Measurements from ENCODE around the gene SPATA21.

SPATA21 gene

DNA sequence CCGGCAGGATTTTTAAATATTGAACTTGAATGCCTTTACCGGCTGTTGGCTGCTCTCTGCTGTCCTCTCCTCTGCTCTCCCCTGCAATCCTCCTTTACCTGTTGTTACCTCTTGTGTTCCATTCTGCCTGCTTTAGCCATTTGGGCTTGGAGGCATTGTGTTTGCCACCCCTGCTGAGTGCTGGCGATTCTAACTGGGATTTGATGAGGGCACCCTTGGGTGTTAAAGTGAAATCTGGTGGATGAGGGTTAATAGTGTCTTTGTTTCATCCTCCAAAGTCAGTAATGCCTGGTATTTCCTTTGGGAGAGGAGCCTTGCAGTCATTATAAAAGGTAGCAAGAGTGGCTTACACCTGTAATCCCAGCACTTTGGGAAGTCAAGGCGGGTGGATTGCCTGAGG lies 60.3 kb downstream of the SPATA21 start:
- no peak overlapping the region for H3K4me3 ChIP-seq (ENCODE audit: low read depth, low read length)
- TF ChIP-seq, protein P1, sequence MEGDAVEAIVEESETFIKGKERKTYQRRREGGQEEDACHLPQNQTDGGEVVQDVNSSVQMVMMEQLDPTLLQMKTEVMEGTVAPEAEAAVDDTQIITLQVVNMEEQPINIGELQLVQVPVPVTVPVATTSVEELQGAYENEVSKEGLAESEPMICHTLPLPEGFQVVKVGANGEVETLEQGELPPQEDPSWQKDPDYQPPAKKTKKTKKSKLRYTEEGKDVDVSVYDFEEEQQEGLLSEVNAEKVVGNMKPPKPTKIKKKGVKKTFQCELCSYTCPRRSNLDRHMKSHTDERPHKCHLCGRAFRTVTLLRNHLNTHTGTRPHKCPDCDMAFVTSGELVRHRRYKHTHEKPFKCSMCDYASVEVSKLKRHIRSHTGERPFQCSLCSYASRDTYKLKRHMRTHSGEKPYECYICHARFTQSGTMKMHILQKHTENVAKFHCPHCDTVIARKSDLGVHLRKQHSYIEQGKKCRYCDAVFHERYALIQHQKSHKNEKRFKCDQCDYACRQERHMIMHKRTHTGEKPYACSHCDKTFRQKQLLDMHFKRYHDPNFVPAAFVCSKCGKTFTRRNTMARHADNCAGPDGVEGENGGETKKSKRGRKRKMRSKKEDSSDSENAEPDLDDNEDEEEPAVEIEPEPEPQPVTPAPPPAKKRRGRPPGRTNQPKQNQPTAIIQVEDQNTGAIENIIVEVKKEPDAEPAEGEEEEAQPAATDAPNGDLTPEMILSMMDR (IDR thresholded peaks at IDR 0.05; ENCODE audit: borderline replicate concordance, insufficient read depth, low read depth, low read length), result no peak

DNA sequence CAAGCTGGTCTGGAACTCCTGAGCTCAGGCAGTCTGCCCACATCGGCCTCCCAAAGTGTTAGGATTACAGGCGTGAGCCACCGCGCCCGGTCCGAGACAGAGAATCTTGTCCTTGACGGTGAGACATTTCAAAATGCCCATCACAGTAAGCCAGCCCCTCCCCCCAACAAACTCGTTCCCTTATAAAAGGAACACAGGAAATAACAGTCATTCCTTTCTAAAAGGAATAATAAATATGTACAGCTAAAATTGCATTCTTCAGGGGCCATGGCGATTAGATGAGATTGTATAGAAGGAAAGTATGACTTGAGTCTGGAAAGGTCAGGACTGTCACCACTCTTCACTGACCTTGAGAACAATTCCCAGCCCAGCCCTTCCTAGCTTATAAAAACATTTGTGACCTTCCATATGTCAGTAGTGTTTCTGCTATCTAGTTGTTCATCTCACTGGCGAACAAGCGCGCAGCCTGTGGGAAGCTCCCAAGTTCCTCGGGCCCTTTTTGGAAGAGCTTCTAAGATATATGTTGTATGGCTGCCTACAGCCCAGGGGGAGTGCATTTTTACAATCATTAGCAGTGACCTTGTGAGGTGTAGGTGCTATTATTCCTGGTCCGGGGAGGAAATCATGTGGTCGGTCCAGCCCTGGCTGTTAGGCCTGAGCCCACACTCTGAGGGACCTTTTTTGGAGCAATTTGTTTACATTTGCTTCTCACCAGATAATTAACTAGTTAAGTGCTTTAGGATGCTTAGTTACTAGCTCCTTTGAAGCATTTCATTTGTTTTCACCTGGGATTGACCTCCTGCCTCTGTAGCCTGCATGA lies 61.5 kb downstream of the SPATA21 start:
- H3K4me3 ChIP-seq (ENCODE audit: low read depth, low read length), result no peak overlapping the region
- TF ChIP-seq, protein P1 (IDR thresholded peaks at IDR 0.05; ENCODE audit: borderline replicate concordance, insufficient read depth, low read depth, low read length), result no peak

DNA sequence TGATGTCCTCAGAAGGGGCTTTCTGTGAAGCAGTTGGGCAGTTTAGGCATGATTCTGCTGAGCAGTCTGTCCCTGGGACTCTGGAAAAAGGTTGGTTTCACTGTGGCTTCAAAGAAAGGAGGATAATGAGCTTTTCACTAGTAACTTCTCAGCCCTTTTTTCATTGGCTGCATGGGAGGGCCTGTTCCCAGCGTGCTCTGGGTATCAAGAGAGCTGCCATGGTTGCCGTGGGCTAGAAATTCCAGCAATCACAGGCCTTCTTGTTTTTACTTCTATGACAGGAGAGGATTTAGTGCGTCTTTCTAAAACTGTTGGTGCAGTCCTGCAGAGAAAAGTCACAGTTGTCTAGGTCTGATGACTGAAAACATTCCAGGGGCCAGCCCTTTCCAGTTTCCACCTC lies 63.0 kb downstream of the SPATA21 start:
- H3K4me3 ChIP-seq (ENCODE audit: low read depth, low read length), result no peak overlapping the region
- TF ChIP-seq, protein P1 (IDR thresholded peaks at IDR 0.05; ENCODE audit: borderline replicate concordance, insufficient read depth, low read depth, low read length), result no peak

DNA sequence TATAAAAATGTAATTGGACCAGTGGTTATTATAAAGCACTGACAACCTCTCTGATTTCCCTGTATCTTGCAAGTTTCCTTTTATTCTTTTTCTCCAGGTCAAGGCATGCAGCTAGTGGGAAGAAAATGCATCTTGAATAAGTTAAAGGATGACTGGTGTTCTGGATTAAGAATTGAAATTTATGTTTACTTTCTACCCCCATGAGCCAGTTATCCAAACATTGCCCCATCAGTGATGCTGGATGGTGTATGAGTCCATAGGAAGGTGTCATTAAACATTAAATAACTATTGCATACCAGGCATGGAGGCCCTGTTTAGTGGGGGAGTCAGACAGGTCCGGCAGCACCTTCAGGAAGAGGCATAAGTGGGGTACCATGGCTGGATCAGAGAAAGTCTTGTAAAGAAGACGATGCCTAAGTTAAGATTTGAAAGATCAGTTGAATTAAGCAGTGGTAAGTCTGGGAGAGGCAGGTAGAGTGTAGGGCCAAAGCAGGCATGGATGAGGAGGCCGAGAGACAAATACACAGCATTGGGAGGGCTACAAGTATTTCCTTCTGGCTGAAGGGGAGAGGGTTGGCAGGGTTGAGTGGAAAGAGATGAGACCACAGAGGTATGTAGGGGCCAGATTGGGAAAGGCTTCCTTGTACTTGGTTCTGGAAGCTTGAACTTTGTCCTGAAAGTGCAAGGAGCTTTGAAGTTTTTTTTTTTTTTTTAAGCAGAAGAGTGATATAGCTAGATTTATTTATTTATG lies 64.5 kb downstream of the SPATA21 start:
- H3K4me3 ChIP-seq (ENCODE audit: low read depth, low read length), result no peak overlapping the region
- TF ChIP-seq, protein P1 (IDR thresholded peaks at IDR 0.05; ENCODE audit: borderline replicate concordance, insufficient read depth, low read depth, low read length), result no peak

DNA sequence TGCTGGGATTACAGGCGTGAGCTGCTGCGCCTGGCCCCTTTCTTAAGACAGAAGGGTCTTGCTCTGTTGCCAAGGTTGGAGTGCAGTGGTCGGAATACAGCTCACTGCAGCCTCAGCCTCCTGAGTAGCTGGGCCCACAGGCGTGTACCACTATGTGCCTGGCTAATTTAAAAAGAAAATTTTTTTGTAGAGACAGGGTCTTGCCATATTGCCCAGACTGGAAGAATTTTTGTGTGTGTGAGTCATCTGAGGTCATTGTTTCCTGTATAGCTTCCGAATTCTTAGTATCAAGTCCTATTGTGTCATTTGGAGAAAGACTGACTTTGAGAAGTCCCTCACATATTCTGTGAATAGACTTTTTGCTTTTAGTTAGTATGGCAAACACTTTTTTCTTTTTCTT lies 65.5 kb downstream of the SPATA21 start:
- TF ChIP-seq, protein P1 (IDR thresholded peaks at IDR 0.05; ENCODE audit: borderline replicate concordance, insufficient read depth, low read depth, low read length), result no peak
- H3K4me3 ChIP-seq (ENCODE audit: low read depth, low read length), result no peak overlapping the region

DNA sequence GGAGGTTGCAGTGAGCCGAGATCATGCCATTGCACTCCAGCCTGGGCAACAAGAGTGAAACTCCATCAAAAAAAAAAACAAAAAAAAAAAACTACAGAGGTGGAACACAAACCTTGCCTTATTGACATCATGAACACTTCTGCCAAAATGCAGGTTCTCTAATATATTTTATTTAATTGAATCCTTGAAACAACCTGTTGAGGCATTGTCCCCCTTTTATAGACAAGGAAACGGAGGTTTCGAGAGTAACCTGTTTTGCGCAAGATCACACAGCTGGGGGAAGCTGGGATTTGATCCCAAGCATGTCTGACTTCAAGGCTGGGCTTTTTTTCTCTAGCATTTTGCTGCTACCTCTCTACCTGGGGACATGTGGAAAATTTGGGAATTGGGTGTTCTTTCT lies 67.4 kb downstream of the SPATA21 start:
- no peak overlapping the region for H3K4me3 ChIP-seq (ENCODE audit: low read depth, low read length)
- TF ChIP-seq, protein P1 (IDR thresholded peaks at IDR 0.05; ENCODE audit: borderline replicate concordance, insufficient read depth, low read depth, low read length), result no peak

Measured in GM12875 (cell line).